ENCODE results near the gene CDHR3. TPM values are rescaled to one million over a fixed set of nuclear protein-coding genes. Genes with fewer than 3 reads are reported as not detected.

The CDHR3 gene
- total RNA-seq, 4 donors from 2014 or later: 5.4 to 7.9 (median 5.9) TPM; not detected in 1

GRCh38 chr7:106069471-106070200, 106.6 kb downstream of the CDHR3 start:
- H3K4me1 ChIP-seq: peaks cover 0 to 3% of the 10 kb centered on the region in 2 donors

DNA sequence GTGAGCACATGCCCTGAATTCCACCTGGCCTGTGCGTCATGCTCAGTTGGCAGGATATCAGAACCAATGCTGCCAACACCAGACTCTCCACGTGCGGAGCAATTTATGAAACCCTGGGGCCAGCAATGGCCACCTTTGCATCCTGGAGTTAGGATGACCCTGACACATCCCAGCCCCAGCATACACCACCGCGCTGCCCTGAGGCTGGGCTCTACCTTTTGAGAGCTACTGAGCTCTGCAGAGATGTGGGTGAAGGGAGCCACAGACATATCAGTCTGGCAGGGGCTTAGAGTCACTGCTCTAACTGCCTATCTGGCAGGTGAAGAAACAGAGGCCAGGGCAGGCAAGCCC, 107.1 kb downstream of the CDHR3 start:
- Histone ChIP-seq H3K4me3 (no peak overlapping the region), H3K4me1 (no peaks in the 10 kb centered on the region), H3K36me3 (no peaks in the 10 kb centered on the region), H3K27ac (peak overlapping the region in 1 of 2 donors; percentile 73), H3K9me3 (no peaks in the 10 kb centered on the region), H3K27me3 (no peaks in the 10 kb centered on the region)
- no peak for TF ChIP-seq CTCF (IDR thresholded peaks at IDR 0.05)
- no peak for TF ChIP-seq POLR2A (IDR thresholded peaks at IDR 0.05)
- intact Hi-C loops (cut with DNase I; ENCODE audit: low total_unique reads): no loop called here
- peak in 1 of 2 donors; percentile 17 for DNase-seq

More at GRCh38 chr7:106069471-106070200, 106.6 kb downstream of the CDHR3 start:
- Histone ChIP-seq H3K9me3 (no peaks in the 10 kb centered on the region), H3K27ac (peak overlapping the region; percentile 47 to 73), H3K36me3 (no peaks in the 10 kb centered on the region), H3K27me3 (no peaks in the 10 kb centered on the region), H3K4me3 (no peak overlapping the region)
- intact Hi-C loops (cut with DNase I; ENCODE audit: low total_unique reads): loop anchor here (5.0 kb wide), 1 partner anchor 43 kb away; the partner anchor contains the start of gene SYPL1
- DNase-seq: peak in 1 of 2 donors; percentile 10
- TF ChIP-seq CTCF (IDR thresholded peaks at IDR 0.05) (no peak), POLR2A (IDR thresholded peaks at IDR 0.05) (no peak)

DNA sequence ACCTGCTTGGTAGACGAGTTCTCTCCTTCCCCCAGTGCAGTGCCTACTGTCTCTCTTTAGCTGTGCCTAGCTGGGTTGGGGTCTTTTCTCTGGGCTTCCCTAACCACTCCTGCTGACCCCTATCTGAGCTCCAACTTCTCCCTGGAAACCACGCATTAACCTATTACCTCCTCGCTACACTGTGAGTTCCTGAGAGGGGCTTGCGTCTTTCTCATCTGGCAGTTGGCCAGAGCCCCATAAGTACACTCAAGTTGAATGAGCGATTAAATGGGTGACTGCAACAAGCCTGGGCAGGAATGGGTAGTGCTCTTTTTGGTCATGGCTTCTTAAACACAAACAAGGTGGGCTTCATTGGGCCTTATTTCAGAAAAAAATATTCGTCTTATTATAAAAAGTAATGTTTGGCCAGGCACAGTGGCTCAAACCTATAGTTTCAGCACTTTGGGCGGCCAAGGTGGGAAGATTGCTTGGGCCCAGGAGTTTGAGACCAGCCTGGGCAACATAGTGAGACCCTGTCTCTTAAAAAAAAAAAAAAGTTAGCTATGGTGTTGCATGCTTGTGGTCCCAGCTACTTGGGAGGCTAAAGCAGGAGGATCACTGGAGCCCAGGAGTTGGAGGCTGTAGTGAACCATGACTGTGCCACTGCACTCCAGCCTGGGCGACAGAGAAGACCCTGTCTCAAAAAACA, 107.6 kb downstream of the CDHR3 start:
- Histone ChIP-seq H3K36me3 (no peaks in the 10 kb centered on the region), H3K9me3 (no peaks in the 10 kb centered on the region), H3K4me3 (no peak overlapping the region), H3K4me1 (no peaks in the 10 kb centered on the region), H3K27ac (peak overlapping the region; percentile 72 to 73), H3K27me3 (no peaks in the 10 kb centered on the region)
- intact Hi-C loops (cut with DNase I; ENCODE audit: low total_unique reads): no loop called here
- TF ChIP-seq POLR2A (IDR thresholded peaks at IDR 0.05) (no peak), CTCF (IDR thresholded peaks at IDR 0.05) (no peak)
- DNase-seq: peak in 1 of 2 donors; percentile 15

- Histone ChIP-seq H3K4me1 (no peaks in the 10 kb centered on the region), H3K27ac (peak overlapping the region; percentile 72 to 73), H3K36me3 (no peaks in the 10 kb centered on the region), H3K4me3 (no peak overlapping the region), H3K9me3 (no peaks in the 10 kb centered on the region), H3K27me3 (no peaks in the 10 kb centered on the region)
- TF ChIP-seq POLR2A (IDR thresholded peaks at IDR 0.05) (no peak), CTCF (IDR thresholded peaks at IDR 0.05) (no peak)
- DNase-seq: no peak
- intact Hi-C loops (cut with DNase I; ENCODE audit: low total_unique reads): no loop called here
Observed at GRCh38 chr7:106071356-106071998, 108.4 kb downstream of the CDHR3 start.
